ENCODE measurements around the gene LRFN5.
A peak's percentile ranks its signal among the peaks of the same experiment; 100 is the strongest.

Gene LRFN5

GRCh38 chr14:41773536-41774279 lies 167.0 kb downstream of the LRFN5 start:
- no peak for DNase-seq

- DNase-seq = no peak
Measured at GRCh38 chr14:41782511-41782910, 175.8 kb downstream of the LRFN5 start.

- DNase-seq = no peak
Measured at GRCh38 chr14:41783403-41783802, 176.7 kb downstream of the LRFN5 start.

DNA sequence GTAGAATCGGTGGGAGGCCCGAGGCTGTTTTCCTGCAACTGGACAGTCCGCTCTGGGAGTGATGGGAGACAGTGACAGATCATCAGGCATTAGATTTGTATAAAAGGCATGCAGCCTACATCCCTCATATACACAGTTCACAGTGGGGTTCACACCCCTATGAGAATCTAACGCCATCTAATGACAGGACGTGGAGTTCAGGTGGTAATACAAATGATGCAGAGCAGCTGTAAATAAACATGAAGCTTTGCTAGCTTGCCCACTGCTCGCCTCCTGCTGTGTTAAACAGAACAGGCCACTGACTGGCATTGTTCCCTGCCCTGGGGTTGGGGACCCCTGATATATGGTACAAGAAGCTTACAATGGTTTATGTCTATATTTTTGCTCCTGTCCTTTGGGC lies 179.0 kb downstream of the LRFN5 start:
- peak; percentile 59 for DNase-seq

GRCh38 chr14:41799817-41800216 lies 193.1 kb downstream of the LRFN5 start:
- DNase-seq = no peak

- no peak for DNase-seq
Measured at GRCh38 chr14:41805633-41806032, 199.0 kb downstream of the LRFN5 start.

GRCh38 chr14:41806366-41806975 lies 199.8 kb downstream of the LRFN5 start:
- DNase-seq = no peak

- DNase-seq = no peak
Measured at GRCh38 chr14:41810362-41810761, 203.7 kb downstream of the LRFN5 start.

GRCh38 chr14:41817626-41818025 lies 210.9 kb downstream of the LRFN5 start:
- no peak for DNase-seq

DNA sequence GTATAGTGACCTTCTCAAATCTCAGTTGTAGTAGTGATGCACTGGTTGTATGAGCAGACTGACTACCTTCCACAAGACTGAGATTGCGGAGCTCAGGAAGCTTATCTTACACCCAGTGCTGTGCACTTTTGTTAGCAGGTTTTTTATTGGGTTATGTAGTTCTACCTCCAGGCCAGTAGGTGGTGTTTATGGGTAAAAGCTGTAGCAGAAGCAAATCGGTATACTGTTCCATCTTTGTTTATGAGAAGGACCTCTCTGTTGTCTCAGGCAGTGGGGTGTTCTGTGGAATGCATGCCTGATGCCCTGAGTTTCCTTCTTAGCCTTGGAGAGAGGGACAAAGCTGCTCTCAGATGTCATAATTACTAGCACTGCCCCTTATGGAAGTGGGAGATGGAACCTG lies 217.8 kb downstream of the LRFN5 start:
- no peak for DNase-seq

GRCh38 chr14:41825622-41826021 lies 218.9 kb downstream of the LRFN5 start:
- no peak for DNase-seq

DNA sequence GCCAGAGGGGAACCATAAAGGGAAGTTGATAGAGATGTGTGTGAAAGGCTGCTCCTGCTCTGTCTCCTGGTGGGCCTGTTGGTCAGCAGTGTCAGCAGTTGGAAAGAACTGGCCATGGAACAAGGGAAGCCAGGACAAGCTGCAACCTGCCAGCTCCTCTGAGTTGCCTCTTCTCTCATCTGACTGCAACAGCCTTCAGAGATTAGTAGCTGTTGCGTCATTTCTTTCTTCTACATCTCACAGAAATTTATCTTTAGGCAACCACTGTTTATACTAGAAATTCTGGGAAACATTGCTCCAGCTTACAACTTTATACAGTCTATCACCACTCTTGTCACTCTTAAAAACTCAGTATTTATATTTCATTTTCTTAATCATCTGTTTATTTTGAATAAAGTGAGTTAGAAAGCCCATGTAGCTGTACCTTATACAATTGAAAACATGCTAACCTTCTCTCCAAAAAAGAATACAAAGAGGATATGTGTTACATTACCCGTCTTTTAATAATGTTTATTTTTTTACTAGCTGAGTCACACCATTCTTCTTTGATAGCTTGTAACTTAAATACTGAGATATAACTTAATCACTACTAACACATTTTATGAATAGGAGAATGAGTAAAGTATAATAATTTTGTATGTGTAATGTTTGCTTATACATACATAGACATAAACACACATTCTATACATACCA lies 224.2 kb downstream of the LRFN5 start:
- DNase-seq = no peak

DNA sequence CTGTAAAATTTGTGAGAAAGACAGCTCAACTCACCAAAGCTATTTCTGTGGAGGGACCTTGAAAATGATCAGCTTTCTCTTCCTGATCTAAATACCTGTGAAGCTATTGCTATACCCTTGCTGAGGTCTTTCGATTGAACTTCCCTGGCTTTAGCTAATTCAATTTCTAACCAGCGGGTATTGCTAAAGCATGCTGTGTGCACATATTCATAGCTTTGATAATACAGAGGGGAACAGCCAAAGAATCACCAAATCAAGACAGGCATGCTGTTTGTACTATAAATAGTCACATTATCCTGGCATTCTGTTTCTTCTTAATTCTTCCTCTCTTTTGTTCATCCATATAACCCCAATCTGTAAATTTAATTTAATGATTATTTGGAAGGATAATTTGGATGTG lies 233.0 kb downstream of the LRFN5 start:
- no peak for DNase-seq

DNA sequence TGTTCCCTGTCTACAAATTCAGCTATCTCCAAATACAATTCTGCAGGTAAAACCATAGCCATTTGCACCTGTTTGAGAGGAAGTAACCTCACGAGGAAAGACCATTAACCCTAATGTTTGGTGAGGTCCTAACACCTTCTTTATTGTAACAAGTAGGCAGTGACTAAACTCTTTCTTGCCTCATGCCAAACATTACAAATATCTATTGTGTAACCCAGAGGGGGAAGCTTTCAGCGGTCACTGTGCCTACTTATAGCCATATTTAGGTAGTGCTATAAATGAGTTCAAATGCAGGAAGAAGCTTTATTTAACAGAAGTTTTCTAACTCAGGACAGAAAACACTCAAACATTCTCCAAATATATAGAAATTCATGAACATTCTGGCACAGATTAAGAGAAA lies 252.7 kb downstream of the LRFN5 start:
- DNase-seq = no peak

GRCh38 chr14:41860586-41860985 lies 253.9 kb downstream of the LRFN5 start:
- DNase-seq = no peak

DNA sequence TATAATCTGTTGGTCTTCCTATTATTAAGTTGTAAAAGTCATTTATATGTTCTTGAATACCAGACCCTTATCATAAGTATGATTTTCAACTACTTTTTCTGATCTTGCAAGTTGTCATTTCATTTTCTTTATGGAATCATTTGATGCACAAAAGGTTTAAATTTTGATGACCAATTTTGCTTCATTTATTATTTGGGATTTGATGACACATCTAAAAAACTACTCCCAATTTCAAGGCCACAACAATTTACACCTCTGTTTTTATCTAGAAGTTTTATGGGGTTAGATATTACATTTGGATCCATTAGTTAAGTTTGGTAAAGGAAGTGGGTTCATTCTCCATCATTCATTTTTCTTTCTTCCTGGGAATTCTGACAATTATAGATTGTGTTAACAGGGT lies 259.2 kb downstream of the LRFN5 start:
- no peak for DNase-seq

DNA sequence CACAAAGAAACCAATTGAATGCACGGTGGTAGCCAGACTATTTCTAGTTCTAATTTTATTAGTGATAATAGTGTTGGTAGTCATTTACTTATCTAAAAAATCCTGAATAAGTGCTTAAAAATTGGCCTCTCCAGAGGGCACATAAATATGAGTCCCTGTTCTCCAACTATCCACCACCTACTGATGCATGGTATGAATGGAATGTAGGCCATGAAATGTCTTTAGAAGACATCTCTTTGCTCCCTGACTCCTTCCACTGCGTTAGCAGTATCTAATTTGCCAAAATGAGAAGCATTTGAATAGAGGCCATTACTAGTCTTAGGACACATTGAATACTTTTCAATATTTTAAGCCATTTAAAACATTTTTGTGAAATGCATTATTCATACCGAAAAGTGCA lies 261.7 kb downstream of the LRFN5 start:
- no peak for DNase-seq

GRCh38 chr14:41872931-41873685 lies 266.4 kb downstream of the LRFN5 start:
- DNase-seq = no peak

- DNase-seq = peak; percentile 35
Measured at GRCh38 chr14:41873686-41874317, 267.1 kb downstream of the LRFN5 start.

GRCh38 chr14:41875116-41875515 lies 268.4 kb downstream of the LRFN5 start:
- no peak for DNase-seq

GRCh38 chr14:41878321-41878720 lies 271.6 kb downstream of the LRFN5 start:
- no peak for DNase-seq

DNA sequence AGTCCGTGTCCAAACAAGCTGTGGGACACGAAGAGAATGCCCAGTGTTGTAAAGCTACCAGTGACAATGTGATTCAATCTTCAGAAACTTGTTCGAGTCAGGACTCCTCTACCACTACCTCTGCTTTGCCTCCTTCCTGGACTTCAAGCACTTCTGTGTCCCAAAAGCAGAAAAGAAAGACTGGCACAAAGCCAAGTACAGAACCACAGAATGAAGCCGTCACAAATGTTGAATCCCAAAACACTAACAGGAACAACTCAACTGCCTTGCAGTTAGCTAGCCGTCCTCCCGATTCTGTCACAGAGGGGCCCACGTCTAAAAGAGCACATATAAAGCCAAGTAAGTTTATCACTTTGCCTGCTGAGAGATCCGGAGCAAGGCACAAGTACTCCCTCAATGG lies 284.9 kb downstream of the LRFN5 start:
- no peak for DNase-seq

- DNase-seq = peak; percentile 100
Measured at GRCh38 chr14:41899416-41899815, 292.7 kb downstream of the LRFN5 start.
